Measurements from ENCODE around the gene ATP5PO.
"Not testable (repeated sequence)": the region's sequence is repeated elsewhere in the genome, so short reads cannot be mapped to it uniquely, and the experiment has no call there.

ATP5PO gene

DNA sequence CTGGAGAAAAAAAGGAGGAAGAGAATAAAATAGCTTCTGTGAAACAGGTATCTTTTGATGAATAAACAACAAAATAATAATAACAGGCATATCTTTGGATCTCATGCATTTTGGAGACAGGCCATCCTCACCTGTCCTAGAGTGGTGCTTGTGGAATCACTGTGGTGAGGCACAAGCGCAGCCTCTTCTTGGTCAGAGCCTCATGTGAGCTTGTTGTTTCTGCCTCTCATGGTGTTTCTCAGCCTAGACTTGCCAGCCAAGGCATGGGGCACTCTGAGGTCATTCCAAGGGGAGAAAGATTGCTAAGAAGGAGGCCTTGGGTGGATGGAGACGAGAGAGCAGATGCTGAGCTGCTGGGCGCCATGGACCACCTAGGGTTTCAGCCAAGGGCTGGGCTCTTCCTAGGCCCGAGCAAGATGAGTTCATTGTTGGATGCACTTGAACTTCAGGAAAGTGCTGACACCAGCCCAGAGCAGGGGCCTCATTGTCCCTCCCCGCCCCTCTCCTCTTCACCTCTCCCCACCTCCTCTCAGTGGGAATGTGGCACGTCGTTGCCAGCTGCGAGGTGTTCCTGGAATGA, 49.5 kb downstream of the ATP5PO start:
- DNase-seq, result no peak

DNA sequence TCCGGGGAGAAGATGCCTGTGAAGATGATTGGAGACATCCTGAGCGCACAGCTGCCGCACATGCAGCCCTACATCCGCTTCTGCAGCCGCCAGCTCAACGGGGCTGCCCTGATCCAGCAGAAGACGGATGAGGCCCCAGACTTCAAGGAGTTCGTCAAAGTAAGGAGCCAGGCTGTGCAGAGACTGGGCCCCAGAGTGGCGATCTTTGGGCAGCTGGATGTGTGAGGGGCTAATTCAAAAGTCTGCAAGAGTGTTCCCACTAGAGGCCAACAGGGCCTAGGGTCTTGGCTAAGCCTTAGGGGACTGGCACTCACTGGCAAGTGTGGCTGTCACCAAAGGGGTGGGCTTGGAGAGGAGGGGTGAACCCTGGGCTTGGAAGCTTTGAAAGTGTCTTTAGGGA, 50.4 kb downstream of the ATP5PO start:
- no peak for DNase-seq

DNA sequence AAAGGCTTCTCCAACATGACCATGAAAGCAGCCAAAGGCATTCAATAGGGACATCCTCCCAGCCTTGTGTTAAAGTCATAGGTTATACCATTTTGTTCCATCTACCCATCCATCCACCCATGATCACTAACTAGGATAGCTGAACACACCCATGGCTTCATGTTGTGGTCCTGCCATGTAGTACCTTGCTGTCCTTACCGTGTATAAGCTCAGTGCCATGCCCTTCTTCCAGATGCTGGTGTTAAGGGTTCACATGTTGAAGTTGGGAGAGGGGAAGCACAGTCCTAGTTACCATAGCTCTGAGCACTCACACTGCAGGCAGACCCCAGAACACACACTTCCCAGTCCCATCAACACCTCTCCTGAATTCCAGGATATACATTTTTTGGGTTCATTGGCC, 51.5 kb downstream of the ATP5PO start:
- DNase-seq, result no peak

DNA sequence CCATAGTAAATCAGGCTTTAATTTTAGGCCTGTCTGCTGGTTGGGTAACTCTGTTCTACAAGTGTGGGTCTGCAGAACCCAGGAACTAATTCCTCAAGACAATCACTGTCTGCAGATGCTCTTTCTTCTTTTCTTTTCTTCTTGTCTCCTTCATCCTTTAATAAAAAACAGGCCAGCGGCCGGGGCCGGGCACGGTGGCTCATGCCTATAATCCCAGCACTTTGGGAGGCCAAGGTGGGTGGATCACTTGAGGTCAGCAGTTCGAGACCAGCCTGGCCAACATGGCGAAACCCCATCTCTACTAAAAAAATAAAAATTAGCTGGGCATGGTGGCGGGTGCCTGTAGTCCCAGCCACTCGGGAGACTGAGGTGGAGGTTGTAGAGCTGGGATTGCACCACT, 52.4 kb downstream of the ATP5PO start:
- DNase-seq, result not testable (repeated sequence)

DNA sequence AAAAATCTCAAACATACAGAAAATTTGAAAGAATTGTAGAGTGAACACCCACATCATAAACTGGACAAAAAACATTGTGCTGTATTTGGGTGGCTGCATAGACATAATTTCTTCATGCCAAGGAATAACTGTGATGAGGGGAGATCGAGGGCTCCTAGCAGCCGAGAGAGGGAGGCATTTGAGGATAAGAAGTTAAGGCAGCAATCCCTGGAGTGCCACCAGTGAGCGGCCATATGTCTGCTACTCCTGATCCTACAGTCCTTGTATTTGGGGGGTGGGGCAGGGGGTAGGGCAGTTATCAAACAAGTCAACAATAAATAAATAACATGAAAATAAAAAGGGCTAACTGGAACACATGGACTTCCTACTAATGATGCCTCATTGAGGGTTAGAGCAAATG, 54.5 kb downstream of the ATP5PO start:
- no peak for DNase-seq

DNA sequence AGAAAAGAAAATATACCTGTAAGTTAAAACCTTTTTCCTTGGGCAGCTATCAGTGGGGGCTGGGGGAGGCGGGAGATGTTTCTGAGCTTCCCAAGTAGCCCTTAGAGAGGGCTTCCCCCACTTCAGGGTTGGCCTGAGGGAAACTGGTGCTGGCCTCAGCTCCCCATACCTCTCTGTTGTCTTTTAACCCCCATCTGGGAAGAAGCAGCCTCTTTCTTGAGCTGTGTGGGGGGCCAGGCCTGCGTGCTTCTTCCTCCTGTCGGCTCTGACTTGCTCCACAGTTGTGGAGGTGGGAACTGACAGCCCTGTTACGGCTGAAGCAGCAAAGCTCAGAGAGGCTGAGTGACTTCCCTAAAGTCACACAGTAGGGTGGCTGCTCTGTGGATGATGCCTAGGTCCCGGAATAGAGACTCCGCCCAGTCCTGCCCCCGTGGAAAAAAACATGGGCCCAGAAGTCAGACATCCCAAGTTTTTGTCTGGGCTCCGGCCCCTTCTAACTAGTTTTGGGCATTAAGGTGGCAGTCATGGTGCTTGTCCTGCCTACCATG, 55.2 kb downstream of the ATP5PO start:
- no peak for DNase-seq

DNA sequence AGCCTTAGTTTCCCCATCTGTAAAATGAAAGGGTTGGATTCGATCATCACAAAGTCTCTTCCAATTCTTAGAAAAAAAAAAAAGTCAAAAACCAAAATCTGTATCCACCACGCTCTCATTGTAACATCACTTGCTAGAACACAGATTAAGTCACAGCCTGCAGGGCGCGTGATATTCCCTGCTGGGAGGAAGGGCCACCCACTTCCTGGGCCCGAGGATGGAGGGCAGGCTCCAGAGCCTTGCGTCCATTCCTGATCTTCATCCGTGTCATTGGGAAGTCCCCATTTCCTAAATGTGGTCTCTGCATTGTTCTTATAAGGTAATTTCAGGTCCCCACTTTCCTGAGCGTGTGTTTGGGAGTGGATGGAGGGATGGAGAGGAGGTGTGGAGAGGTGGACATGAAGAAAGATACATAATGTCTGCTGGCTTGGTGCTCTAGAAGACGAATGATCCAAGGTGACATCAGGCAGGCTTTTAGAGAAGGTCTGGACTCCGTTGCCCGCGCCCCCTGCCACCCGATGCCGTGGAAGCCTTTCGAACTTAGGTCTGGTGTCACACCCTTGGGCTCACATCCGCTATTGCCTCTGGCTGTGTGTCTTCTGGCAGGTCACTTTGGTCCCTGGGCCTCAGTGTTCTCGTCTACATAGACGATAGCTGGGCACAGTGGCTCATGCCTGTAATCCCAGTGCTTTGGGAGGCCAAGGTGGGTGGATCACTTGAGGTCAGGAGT, 56.1 kb downstream of the ATP5PO start:
- no peak for DNase-seq

DNA sequence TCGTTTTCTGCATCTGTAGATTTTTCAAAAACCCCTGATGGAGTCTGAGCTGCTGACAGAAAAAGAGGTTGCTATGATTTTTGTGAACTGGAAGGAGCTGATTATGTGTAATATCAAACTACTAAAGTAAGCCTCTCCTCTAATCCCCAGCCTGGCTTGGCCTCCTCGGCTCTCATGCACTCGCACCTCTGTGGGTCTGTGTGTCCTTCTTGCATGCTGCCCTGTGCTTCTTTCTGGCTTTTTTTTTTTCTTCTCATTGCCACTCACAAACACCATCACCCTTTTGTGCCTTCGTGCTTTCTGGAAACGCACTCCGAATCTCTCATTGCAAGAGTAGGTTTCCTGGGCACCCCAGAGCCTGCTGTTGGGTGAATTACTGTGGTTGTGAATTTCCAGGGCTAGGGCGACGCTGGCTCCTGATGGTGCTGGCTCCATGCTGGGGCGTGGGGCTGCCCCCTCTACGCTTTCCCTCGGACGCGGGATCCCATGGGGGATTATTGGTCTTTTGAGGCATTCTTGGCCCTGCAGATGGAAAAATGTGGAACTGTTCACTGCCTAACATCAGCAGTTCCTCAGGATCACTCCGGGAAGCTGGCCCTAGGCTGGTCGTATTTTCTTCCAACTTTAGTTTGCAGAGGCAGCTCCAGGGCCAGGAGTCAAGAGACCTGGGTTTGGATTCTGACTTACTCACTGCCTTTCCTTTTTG, 56.8 kb downstream of the ATP5PO start:
- DNase-seq, result no peak

DNA sequence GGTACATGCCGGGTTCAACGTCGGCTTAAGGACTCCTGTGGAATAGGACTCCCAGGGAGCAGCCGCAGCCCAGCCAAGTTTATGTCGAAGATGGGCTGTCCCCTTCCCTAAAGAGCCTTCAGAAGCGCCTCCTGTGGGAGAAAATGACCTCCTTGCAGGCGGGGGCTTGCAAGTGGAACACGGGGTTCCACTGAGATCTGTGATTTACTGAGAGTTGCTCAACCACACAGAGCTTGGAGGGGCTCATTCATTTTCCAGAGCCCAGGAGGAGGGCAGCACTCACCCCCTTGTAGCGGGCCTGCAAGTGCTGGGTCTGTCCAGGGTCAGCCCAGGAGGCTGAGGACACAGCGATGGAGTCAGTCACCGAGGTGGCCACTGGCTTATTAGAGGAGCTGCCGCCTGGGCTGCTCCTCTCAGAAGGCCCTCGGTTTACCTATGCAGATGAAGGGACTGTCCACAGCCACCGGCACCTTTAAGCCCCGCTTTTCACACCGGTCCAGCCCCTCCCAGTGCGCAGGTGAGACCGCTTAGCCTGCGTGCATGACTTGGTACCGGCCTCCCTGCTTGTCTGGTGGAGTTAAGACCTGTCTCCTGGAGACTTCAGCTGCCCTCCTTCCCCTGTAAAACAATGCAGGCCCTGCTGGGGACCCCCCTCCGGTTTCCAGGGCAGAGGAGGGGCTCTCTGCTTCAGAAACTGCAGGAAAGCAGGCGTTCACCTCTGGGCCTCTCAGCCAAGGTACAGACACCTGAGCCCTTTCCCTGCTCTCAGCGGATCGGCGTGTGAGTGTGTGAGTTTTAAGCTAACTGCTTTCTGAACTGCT, 57.5 kb downstream of the ATP5PO start:
- no peak for DNase-seq

DNA sequence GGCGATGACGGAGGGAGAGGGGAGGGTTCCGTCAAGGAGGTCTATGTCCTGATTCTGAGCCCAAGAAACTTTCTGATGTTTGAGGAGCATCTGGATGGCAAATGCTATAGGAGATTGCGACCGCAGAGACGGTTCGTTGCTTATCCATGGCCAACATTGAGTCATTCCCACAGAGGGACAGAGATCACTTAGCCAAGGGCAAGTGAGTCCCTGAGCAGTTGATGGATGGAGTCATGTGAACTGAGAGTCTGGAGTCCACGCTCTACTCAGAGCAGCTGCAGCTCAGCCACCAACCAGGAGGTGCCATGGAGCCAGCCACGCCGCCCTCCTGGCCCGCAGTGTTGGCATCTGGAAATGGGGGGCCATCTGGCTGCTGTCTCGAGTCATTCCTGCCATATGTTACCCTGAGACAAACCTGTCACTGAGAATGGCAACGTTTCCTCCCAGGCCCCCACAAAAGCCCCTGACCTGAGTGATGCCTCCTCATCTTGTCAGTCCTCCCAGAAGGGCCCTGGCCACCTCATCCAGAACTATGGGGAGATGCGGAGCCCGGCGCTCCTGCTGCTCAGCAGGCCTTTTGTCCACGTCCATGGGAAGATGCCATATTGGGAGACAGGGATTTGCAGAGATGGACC, 58.6 kb downstream of the ATP5PO start:
- DNase-seq, result no peak

DNA sequence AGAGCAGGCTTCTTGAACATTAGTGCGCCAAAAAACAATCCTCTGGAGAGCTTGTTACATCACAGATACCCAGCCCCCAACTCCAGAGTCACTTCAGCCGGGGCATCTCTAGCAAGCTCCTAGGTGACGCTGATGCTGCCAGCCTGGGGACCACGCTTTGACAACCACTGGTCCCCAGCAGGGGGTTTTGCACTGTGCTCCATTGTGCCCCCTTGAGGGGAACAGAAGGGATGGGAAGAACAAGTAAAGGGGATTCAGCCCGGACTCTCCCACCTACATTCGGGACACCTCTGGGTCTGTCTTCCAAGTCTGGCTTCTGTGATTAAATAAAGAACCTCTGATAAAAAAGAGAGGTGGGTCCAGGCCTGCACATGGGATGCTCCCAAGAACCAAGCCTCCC, 60.4 kb downstream of the ATP5PO start:
- DNase-seq, result no peak

DNA sequence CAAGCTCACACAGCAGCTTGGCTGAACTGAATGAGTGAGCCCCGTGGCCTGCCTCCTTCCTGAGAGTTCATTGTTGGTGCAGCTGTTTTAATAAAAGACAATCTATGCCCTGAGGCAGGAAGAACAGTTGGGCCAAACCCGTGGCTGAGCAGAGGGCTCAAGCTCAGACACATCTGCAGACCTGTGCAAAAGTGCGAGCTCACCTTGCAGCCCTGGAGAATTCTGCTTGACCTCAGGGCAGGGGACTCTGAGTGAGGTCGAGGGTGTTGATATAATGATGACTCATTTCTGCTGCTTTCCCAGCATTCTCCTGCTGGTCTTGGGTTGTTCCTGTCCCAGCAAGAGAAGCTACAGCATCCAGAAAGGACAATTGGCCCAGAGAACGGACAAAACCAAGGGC, 61.0 kb downstream of the ATP5PO start:
- no peak for DNase-seq
